GM12872 (cell line): ENCODE results near the gene COL4A6.

Experiments used
- CTCF ChIP-seq: IDR thresholded peaks from 3 replicates; pipeline ENCODE4 v1.5.1; 2011; ENCODE audit warnings: low read depth, mild to moderate bottlenecking, low read length, moderate library complexity; ENCODE audit not compliant: insufficient read depth

Gene COL4A6

GRCh38 chrX:108304210-108304609 is 134.0 kb downstream of the COL4A6 start:
- TF ChIP-seq CTCF = peak; percentile 40

DNA sequence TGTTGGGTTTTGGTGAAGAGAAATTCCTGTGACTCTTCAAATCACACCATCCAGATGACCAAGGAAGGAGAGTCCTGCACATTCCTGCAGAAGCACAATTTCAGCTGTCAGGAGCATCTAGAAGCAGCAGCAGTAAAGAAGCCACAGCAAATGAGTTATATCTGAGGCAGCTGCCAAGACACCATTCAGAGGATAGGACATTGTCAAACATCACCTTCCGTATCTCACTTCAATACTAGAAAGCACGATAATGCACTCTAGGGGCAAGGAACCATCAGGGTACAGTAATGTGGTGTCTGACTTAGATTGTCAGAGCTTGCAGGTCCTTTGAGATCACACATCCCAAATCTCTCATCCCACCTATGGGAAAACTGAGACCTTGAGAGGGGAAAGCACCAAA is 134.5 kb downstream of the COL4A6 start:
- no peak for TF ChIP-seq CTCF

GRCh38 chrX:108299704-108300103 is 138.5 kb downstream of the COL4A6 start:
- TF ChIP-seq CTCF = no peak

GRCh38 chrX:108299101-108299591 is 139.1 kb downstream of the COL4A6 start:
- TF ChIP-seq CTCF = no peak

- no peak for TF ChIP-seq CTCF
These were observed 140.0 kb downstream of the COL4A6 start for GRCh38 chrX:108298165-108298602.

GRCh38 chrX:108297290-108297689 is 140.9 kb downstream of the COL4A6 start:
- TF ChIP-seq CTCF = no peak

GRCh38 chrX:108292053-108292452 is 146.2 kb downstream of the COL4A6 start:
- TF ChIP-seq CTCF = no peak
